Fibroblast of lung (primary cell): ENCODE measurements around the gene GLIS1. TPM values are rescaled to one million over a fixed set of nuclear protein-coding genes. Genes with fewer than 3 reads are reported as not detected.

Source experiments
- DNase-seq, 2 donors: peaks; one replicate each; pipeline versions ENCODE4 v3.0.0 to v3.0.0-alpha.2; 2010; ENCODE audit warnings: low read depth in 2 of 2
- H2AFZ ChIP-seq: 2 replicates; pipeline ENCODE4 v1.5.1; 2012; ENCODE audit warnings: low read length, control low read depth, inconsistent platforms
- H3K27ac ChIP-seq: 2 replicates; pipeline ENCODE4 v1.5.1; 2011; ENCODE audit warnings: low read length, control low read depth; ENCODE audit not compliant: insufficient read depth
- H3K27me3 ChIP-seq: 2 replicates; pipeline ENCODE4 v1.5.1; 2011; ENCODE audit warnings: mild to moderate bottlenecking, low read length; ENCODE audit not compliant: control insufficient read depth, insufficient read depth
- H3K36me3 ChIP-seq: 2 replicates; pipeline ENCODE4 v1.5.1; 2011; ENCODE audit warnings: low read length; ENCODE audit not compliant: control insufficient read depth, insufficient read depth
- H3K4me1 ChIP-seq: 2 replicates; pipeline ENCODE4 v1.5.1; 2011; ENCODE audit warnings: low read length; ENCODE audit not compliant: control insufficient read depth, insufficient read depth; ENCODE audit errors: extremely low read depth
- H3K4me2 ChIP-seq: 2 replicates; pipeline ENCODE4 v1.5.1; 2011; ENCODE audit warnings: low read length, control low read depth; ENCODE audit not compliant: insufficient read depth; ENCODE audit errors: extremely low read depth
- H3K4me3 ChIP-seq, 4 experiments: fragments of 200-600 bp in 1 of 4; sonication (generic) in 1 of 4; replicated peaks in 1 of 4; 2 replicates each; pipeline ENCODE4 v1.5.1; 2011 to 2016; ENCODE audit warnings: low read length in 4 of 4, low read depth in 3 of 4, mild to moderate bottlenecking in 3 of 4, control low read depth in 2 of 4, inconsistent platforms in 1 of 4, mixed read lengths in 1 of 4; ENCODE audit not compliant: insufficient read depth in 1 of 4; ENCODE audit errors: control extremely low read depth in 1 of 4
- H3K79me2 ChIP-seq: 2 replicates; pipeline ENCODE4 v1.5.1; 2012; ENCODE audit warnings: mild to moderate bottlenecking, low read length, inconsistent platforms; ENCODE audit not compliant: control insufficient read depth, insufficient read depth
- H3K9ac ChIP-seq: 2 replicates; pipeline ENCODE4 v1.5.1; 2011; ENCODE audit warnings: mild to moderate bottlenecking, low read length, control low read depth; ENCODE audit not compliant: insufficient read depth
- H3K9me3 ChIP-seq: 2 replicates; pipeline ENCODE4 v1.5.1; 2012; ENCODE audit warnings: low read depth, low read length; ENCODE audit not compliant: control insufficient read depth, insufficient read depth
- H4K20me1 ChIP-seq: 2 replicates; pipeline ENCODE4 v1.5.1; 2011; ENCODE audit warnings: low read length; ENCODE audit not compliant: control insufficient read depth, insufficient read depth; ENCODE audit errors: extremely low read depth
- EZH2 ChIP-seq: IDR thresholded peaks from 2 replicates; pipeline ENCODE4 v1.5.1; 2012; ENCODE audit warnings: low read length, control low read depth, mild to moderate bottlenecking; ENCODE audit errors: missing control alignments
- polyA plus RNA-seq, 2 donors: library from polyadenylated mRNA; depleted of rRNA in 1 of 2; stranded (reverse) in 1 of 2; unstranded in 1 of 2; fragments of >200 nt; gene quantifications; 2 replicates each; pipeline ENCODE4 v1.2.1, GENCODE V29; 2011 to 2012; ENCODE audit warnings: missing spikeins in 1 of 2
- total RNA-seq: library from RNA; depleted of rRNA; stranded (reverse); fragments of >200 nt; gene quantifications from 2 replicates; pipeline ENCODE4 v1.2.1, GENCODE V29; 2014
- TF ChIP-seq, protein P1 (sequence below), 2 donors: IDR thresholded peaks in 1 of 2; conservative IDR thresholded peaks in 1 of 2; 1 replicate in 1 of 2; 2 replicates in 1 of 2; pipeline ENCODE4 v1.5.1; 2011 to 2012; ENCODE audit warnings: low read length in 2 of 2, control low read depth in 1 of 2, inconsistent platforms in 1 of 2, low read depth in 1 of 2, mild to moderate bottlenecking in 1 of 2

The GLIS1 gene
- total and polyA plus RNA-seq, 2 donors (not counting 1 experiment from before 2014, with no cell fraction given) = under 0.01 to 0.05 TPM

DNA sequence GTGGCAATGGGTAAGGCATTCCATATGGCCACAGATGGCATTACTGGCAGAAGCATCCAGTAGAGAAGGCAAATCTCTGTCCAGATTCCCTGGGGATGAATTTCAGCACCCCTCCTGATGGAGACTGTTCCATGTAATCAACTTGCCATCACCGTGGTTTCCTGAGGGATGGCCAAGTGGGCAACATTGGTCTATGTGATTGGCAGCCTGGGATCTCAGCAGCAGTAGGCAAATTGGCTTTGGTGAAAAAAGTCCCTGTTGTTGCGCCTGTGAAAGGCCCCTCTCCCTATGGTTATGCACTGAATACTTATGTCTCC is 260.5 kb downstream of the GLIS1 start:
- no peak for DNase-seq
- no peaks in the 10 kb centered on the region for H3K4me1 ChIP-seq
- H3K27ac ChIP-seq = no peak overlapping the region
- no peaks in the 10 kb centered on the region for H3K9me3 ChIP-seq
- TF ChIP-seq, protein P1, sequence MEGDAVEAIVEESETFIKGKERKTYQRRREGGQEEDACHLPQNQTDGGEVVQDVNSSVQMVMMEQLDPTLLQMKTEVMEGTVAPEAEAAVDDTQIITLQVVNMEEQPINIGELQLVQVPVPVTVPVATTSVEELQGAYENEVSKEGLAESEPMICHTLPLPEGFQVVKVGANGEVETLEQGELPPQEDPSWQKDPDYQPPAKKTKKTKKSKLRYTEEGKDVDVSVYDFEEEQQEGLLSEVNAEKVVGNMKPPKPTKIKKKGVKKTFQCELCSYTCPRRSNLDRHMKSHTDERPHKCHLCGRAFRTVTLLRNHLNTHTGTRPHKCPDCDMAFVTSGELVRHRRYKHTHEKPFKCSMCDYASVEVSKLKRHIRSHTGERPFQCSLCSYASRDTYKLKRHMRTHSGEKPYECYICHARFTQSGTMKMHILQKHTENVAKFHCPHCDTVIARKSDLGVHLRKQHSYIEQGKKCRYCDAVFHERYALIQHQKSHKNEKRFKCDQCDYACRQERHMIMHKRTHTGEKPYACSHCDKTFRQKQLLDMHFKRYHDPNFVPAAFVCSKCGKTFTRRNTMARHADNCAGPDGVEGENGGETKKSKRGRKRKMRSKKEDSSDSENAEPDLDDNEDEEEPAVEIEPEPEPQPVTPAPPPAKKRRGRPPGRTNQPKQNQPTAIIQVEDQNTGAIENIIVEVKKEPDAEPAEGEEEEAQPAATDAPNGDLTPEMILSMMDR (conservative IDR thresholded peaks at IDR 0.05 in 1 of 2, IDR thresholded peaks at IDR 0.05 in 1 of 2; ENCODE audit: low read depth in 1 of 2, low read length in 2 of 2) = no peak
- TF ChIP-seq EZH2 = no peak
- no peak overlapping the region for H3K4me2 ChIP-seq
- H3K27me3 ChIP-seq = peaks cover 13% of the 10 kb centered on the region
- no peaks in the 10 kb centered on the region for H3K79me2 ChIP-seq
- H3K36me3 ChIP-seq = no peaks in the 10 kb centered on the region
- no peak overlapping the region for H3K9ac ChIP-seq
- no peaks in the 10 kb centered on the region for H4K20me1 ChIP-seq
- H2AFZ ChIP-seq = no peak overlapping the region
- H3K4me3 ChIP-seq = no peak overlapping the region

DNA sequence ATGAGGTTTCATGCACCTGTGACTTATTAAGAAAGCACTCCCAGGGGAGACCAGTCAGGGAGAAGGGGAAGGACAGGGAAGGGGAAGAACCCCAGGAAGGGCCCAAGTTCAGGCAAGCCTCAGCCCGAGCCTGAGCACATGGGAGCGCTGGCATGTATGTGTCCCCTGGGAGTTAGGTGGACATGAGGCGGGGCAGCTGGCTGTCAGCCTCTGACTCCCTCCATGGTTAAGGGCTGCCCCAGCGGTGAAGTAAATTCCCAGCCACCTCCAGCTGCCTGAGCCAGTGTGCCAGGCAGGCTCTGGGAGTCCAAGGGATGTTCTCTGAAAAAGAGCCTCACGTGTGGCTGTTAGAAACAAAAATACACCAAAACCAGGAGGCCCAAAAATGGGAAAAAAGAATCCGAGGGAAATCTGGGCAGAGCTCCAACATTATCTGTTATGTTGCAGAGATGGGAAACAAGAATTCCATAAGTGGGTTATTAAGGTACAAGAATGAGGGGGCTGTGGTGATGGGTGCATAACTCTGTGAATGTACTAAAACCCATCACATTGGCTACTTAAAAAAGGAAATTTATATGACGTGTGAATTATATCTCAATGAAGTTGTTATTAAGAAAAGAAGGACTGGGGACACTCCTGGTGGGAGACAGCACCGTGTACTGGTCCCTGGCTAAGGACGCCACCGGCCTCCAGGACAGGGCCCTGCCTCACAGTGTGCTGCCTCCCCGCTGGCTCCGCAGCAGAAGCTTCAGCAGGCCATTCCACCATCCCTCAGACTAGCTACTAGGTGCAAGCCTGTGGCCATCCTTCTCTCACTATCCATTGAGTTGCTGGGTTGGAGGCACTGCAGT is 261.1 kb downstream of the GLIS1 start:
- Histone ChIP-seq H3K27me3 (peaks cover 11% of the 10 kb centered on the region), H3K4me1 (no peaks in the 10 kb centered on the region), H4K20me1 (no peaks in the 10 kb centered on the region), H3K9ac (no peak overlapping the region), H2AFZ (no peak overlapping the region), H3K4me3 (no peak overlapping the region), H3K9me3 (no peaks in the 10 kb centered on the region), H3K27ac (no peak overlapping the region), H3K79me2 (no peaks in the 10 kb centered on the region), H3K36me3 (no peaks in the 10 kb centered on the region), H3K4me2 (no peak overlapping the region)
- TF ChIP-seq, protein P1 (conservative IDR thresholded peaks at IDR 0.05 in 1 of 2, IDR thresholded peaks at IDR 0.05 in 1 of 2; ENCODE audit: low read depth in 1 of 2, low read length in 2 of 2) = no peak
- no peak for TF ChIP-seq EZH2
- no peak for DNase-seq

DNA sequence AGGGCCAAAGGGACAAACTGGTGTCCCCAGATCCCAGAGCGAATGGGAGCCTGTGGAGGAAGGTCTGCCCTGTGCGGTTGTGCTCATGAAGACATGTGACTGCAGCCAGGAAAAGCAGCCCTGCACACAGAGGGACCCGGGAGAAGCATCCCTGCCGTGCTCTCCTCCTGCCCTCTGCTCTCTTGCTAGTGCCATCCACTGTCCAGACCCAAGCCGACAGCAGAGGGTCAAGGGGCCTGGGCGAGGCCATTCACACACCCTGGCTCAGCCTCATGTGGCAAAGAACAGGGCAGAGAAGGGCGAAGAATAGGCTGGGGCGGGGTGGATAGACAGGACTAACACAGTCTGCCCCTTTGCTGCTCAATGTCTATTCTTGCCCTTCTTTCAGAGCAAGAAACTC is 262.4 kb downstream of the GLIS1 start:
- Histone ChIP-seq H2AFZ (no peak overlapping the region), H3K4me2 (no peak overlapping the region), H3K4me3 (no peak overlapping the region), H3K27me3 (peaks cover 11% of the 10 kb centered on the region), H3K9ac (no peak overlapping the region), H3K36me3 (no peaks in the 10 kb centered on the region), H3K79me2 (no peaks in the 10 kb centered on the region), H3K27ac (no peak overlapping the region), H3K4me1 (no peaks in the 10 kb centered on the region), H4K20me1 (no peaks in the 10 kb centered on the region), H3K9me3 (no peaks in the 10 kb centered on the region)
- TF ChIP-seq, protein P1 (conservative IDR thresholded peaks at IDR 0.05 in 1 of 2, IDR thresholded peaks at IDR 0.05 in 1 of 2; ENCODE audit: low read depth in 1 of 2, low read length in 2 of 2) = no peak
- no peak for TF ChIP-seq EZH2
- no peak for DNase-seq
